Prostate gland (tissue), 2 donors: Measurements from ENCODE around the gene WNK2.

Experiments used
- POLR2A ChIP-seq: fragments of 450-650 bp; IDR thresholded peaks from one replicate; pipeline ENCODE4 v1.6.1; 2016; ENCODE audit warnings: antibody characterized with exemption, mild to moderate bottlenecking
- TF ChIP-seq, protein P1 (sequence below), 4 experiments: fragments of 200-600 bp in 2 of 4; fragments of 450-650 bp in 2 of 4; sonication (generic) in 2 of 4; IDR thresholded peaks; 1 replicate in 3 of 4; 2 replicates in 1 of 4; pipeline ENCODE4 v1.5.1; 2016 to 2019; ENCODE audit warnings: antibody characterized with exemption in 4 of 4, mild to moderate bottlenecking in 2 of 4, moderate library complexity in 2 of 4

DNA sequence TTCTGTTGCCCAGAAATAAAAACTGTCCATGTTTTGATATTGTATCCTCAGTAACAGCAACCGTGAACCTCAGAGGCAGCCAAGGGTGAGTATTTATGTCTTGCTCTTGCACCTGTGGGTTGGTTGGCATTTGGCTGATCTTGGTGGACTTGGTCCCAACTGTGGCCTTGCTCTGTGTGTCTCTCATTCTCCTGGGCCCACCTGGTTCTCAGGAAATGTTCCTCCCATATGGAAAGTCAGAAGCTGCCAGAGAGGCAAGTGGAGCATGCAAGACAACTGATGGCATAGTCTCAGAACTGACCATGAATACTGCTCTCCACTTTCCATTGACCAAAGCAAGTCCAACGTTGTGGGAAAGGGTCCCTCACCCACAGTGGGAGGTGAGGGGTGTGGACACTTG, 36.3 kb upstream of the WNK2 start:
- TF ChIP-seq, protein P1, sequence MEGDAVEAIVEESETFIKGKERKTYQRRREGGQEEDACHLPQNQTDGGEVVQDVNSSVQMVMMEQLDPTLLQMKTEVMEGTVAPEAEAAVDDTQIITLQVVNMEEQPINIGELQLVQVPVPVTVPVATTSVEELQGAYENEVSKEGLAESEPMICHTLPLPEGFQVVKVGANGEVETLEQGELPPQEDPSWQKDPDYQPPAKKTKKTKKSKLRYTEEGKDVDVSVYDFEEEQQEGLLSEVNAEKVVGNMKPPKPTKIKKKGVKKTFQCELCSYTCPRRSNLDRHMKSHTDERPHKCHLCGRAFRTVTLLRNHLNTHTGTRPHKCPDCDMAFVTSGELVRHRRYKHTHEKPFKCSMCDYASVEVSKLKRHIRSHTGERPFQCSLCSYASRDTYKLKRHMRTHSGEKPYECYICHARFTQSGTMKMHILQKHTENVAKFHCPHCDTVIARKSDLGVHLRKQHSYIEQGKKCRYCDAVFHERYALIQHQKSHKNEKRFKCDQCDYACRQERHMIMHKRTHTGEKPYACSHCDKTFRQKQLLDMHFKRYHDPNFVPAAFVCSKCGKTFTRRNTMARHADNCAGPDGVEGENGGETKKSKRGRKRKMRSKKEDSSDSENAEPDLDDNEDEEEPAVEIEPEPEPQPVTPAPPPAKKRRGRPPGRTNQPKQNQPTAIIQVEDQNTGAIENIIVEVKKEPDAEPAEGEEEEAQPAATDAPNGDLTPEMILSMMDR (IDR thresholded peaks at IDR 0.05): no peak
- TF ChIP-seq POLR2A: no peak
